OCI-LY7 (cell line): Measurements from ENCODE around the gene UCN. TPM values are rescaled to one million over a fixed set of nuclear protein-coding genes. Genes with fewer than 3 reads are reported as not detected.

Experiments used
- BruUV-seq: library from RNA; stranded (reverse); fragments of 400-500 nt; replicated peaks from 2 replicates; lab custom pipeline; 2021; lab: Mats Ljungman, UMichigan
- CTCF ChIA-PET: fragments of 300-600 bp; sonication (Branson Sonifier 250); formaldehyde crosslinking; loops from one replicate; lab custom pipeline; 2022; ENCODE audit warnings: antibody characterized with exemption; ENCODE audit not compliant: unreplicated experiment; lab: Charles Lee
- POLR2A ChIA-PET: fragments of 300-600 bp; sonication (Branson Sonifier 250); formaldehyde crosslinking; loops from one replicate; lab custom pipeline; 2022; ENCODE audit warnings: antibody characterized with exemption; lab: Charles Lee
- DNase-seq: peaks from one replicate; pipeline ENCODE4 v3.0.0-alpha.2; 2015; ENCODE audit warnings: low spot score
- H2AFZ ChIP-seq: fragments of 200-600 bp; sonication (generic), shearing (Covaris generic); 2 replicates; pipeline ENCODE4 v1.6.1; 2014; ENCODE audit warnings: mild to moderate bottlenecking, antibody characterized with exemption, low read length, moderate library complexity
- H3K27ac ChIP-seq: fragments of 200-600 bp; sonication (generic); 2 replicates; pipeline ENCODE4 v1.5.1; 2014; ENCODE audit warnings: mixed run types, low read depth, mild to moderate bottlenecking, moderate library complexity, low read length, inconsistent platforms; ENCODE audit not compliant: poor library complexity, severe bottlenecking
- H3K36me3 ChIP-seq: fragments of 200-600 bp; sonication (generic); 2 replicates; pipeline ENCODE4 v1.6.1; 2014; ENCODE audit warnings: mild to moderate bottlenecking, antibody characterized with exemption, low read length, moderate library complexity, mixed read lengths; ENCODE audit not compliant: insufficient read depth
- H3K4me1 ChIP-seq: fragments of 200-600 bp; sonication (generic); 2 replicates; pipeline ENCODE4 v1.5.1; 2014; ENCODE audit warnings: mild to moderate bottlenecking, low read length; ENCODE audit not compliant: insufficient read depth, poor library complexity, severe bottlenecking
- H3K4me2 ChIP-seq: fragments of 200-600 bp; sonication (generic); 2 replicates; pipeline ENCODE4 v1.6.1; 2014; ENCODE audit warnings: mild to moderate bottlenecking, low read length
- H3K4me3 ChIP-seq: fragments of 200-600 bp; sonication (generic); 2 replicates; pipeline ENCODE4 v1.5.1; 2014; ENCODE audit warnings: mild to moderate bottlenecking, low read depth, low read length; ENCODE audit not compliant: poor library complexity, severe bottlenecking
- H3K79me2 ChIP-seq: fragments of 200-600 bp; sonication (generic); 2 replicates; pipeline ENCODE4 v1.6.1; 2016; ENCODE audit warnings: low read depth, mild to moderate bottlenecking, low read length, moderate library complexity, mixed read lengths; ENCODE audit not compliant: insufficient read depth
- H3K9me2 ChIP-seq: fragments of 200-600 bp; sonication (generic); 2 replicates; pipeline ENCODE4 v1.6.1; 2016; ENCODE audit warnings: mild to moderate bottlenecking, low read length, mixed read lengths; ENCODE audit not compliant: insufficient read depth
- H3K9me3 ChIP-seq: fragments of 200-600 bp; sonication (generic); 2 replicates; pipeline ENCODE4 v1.6.1; 2014; ENCODE audit warnings: mild to moderate bottlenecking, mixed run types, low read length, mixed read lengths
- H4K20me1 ChIP-seq: fragments of 200-600 bp; sonication (generic); 2 replicates; pipeline ENCODE4 v1.6.1; 2014; ENCODE audit warnings: mild to moderate bottlenecking, antibody characterized with exemption, low read length, moderate library complexity, mixed read lengths; ENCODE audit not compliant: insufficient read depth
- CTCF ChIP-seq: fragments of 200-600 bp; sonication (generic); conservative IDR thresholded peaks from 2 replicates; pipeline ENCODE4 v1.5.1; 2014; ENCODE audit warnings: mild to moderate bottlenecking, antibody characterized with exemption, low read length, moderate library complexity, mixed read lengths
- EZH2phosphoT487 ChIP-seq: fragments of 200-600 bp; sonication (generic); IDR thresholded peaks from 2 replicates; pipeline ENCODE4 v1.6.1; 2018; ENCODE audit warnings: low read depth, borderline replicate concordance, mild to moderate bottlenecking, mixed run types, antibody characterized with exemption, low read length, moderate library complexity, mixed read lengths
- intact Hi-C: fragments of 100-400 bp; cut with micrococcal nuclease; formaldehyde crosslinking; loops from one replicate; pipeline ENCODE4 v1.10.0; 2022; ENCODE audit not compliant: unreplicated experiment
- total RNA-seq, 2 experiments: library from RNA; depleted of rRNA in 1 of 2; stranded (reverse); fragments of >200 nt in 1 of 2; shearing (Covaris generic) in 1 of 2; gene quantifications; 2 replicates each; pipeline ENCODE4 v1.2.3, GENCODE V29; 2014 to 2022

The UCN gene
- total RNA-seq, 2 experiments from 2014 or later = 6.4 to 7.2 TPM

GRCh38 chr2:27316655-27317412 is 8.6 kb upstream of the UCN start:
- no peak for DNase-seq
- ChIA-PET CTCF (no interaction called here), POLR2A (interaction anchor here (0.6 kb wide), 1 partner anchor 19 kb away, joined by 3 read pairs; no protein-coding TSS in a partner anchor)
- intact Hi-C loops = no loop called here
- no peaks in the 10 kb centered on the region for H3K9me2 ChIP-seq
- H3K27ac ChIP-seq = no peak overlapping the region
- peaks cover 7% of the 10 kb centered on the region; the same call in 1 of the 2 replicates for H3K79me2 ChIP-seq
- no peak overlapping the region for H3K4me3 ChIP-seq
- no TSS peak for BruUV-seq
- H3K4me1 ChIP-seq = peaks cover 5% of the 10 kb centered on the region
- no peaks in the 10 kb centered on the region; the same call in 1 of the 2 replicates for H3K36me3 ChIP-seq
- H3K9me3 ChIP-seq = no peaks in the 10 kb centered on the region
- H4K20me1 ChIP-seq = no peaks in the 10 kb centered on the region
- H3K4me2 ChIP-seq = no peak overlapping the region
- no peak for TF ChIP-seq CTCF
- TF ChIP-seq EZH2phosphoT487 = no peak
- no peak overlapping the region for H2AFZ ChIP-seq

- H3K9me2 ChIP-seq = no peaks in the 10 kb centered on the region
- DNase-seq = no peak
- H4K20me1 ChIP-seq = no peaks in the 10 kb centered on the region
- no peaks in the 10 kb centered on the region for H3K79me2 ChIP-seq
- no peak for TF ChIP-seq CTCF
- no peak for TF ChIP-seq EZH2phosphoT487
- no peaks in the 10 kb centered on the region for H3K4me1 ChIP-seq
- H3K4me3 ChIP-seq = no peak overlapping the region
- no peak overlapping the region for H3K27ac ChIP-seq
- CTCF ChIA-PET = no interaction called here
- H3K4me2 ChIP-seq = no peak overlapping the region
- H3K9me3 ChIP-seq = no peaks in the 10 kb centered on the region
- H3K36me3 ChIP-seq = no peaks in the 10 kb centered on the region; the same call in 1 of the 2 replicates
- intact Hi-C loops = no loop called here
- BruUV-seq = no TSS peak
- no peak overlapping the region for H2AFZ ChIP-seq
- POLR2A ChIA-PET = interaction anchor here (0.6 kb wide), 1 partner anchor 17 kb away, joined by 3 read pairs; no protein-coding TSS in a partner anchor
Measured at GRCh38 chr2:27315122-27315521, 6.9 kb upstream of the UCN start.

DNA sequence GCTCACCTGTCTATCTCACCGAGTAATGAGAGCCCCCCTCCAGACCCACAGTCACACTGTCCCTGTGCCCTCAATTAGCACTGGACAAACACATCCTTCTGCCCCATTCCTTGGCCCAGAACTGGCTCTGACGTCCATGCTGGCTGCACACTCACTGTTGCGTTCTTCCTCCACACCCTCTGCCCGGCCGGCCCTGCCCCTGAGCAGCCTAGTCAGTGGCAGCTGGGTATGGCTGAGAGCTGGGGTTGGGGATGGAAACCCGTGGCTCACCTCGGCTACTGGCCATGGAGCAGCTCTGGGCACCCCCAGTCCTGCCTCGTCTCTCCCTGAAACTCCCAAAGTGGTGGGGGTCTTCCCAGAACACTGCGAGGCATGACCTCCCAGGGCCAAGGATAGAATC is 6.5 kb upstream of the UCN start:
- Histone ChIP-seq H3K79me2 (no peaks in the 10 kb centered on the region), H3K4me3 (no peak overlapping the region), H3K27ac (no peak overlapping the region), H4K20me1 (no peaks in the 10 kb centered on the region), H3K9me3 (no peaks in the 10 kb centered on the region), H2AFZ (no peak overlapping the region), H3K9me2 (no peaks in the 10 kb centered on the region), H3K36me3 (peaks cover 2% of the 10 kb centered on the region), H3K4me2 (no peak overlapping the region), H3K4me1 (no peaks in the 10 kb centered on the region)
- ChIA-PET CTCF (no interaction called here), POLR2A (no interaction called here)
- BruUV-seq = no TSS peak
- intact Hi-C loops = no loop called here
- no peak for DNase-seq
- TF ChIP-seq CTCF (no peak), EZH2phosphoT487 (no peak)
